ENCODE results near the gene AP4B1.

DNA sequence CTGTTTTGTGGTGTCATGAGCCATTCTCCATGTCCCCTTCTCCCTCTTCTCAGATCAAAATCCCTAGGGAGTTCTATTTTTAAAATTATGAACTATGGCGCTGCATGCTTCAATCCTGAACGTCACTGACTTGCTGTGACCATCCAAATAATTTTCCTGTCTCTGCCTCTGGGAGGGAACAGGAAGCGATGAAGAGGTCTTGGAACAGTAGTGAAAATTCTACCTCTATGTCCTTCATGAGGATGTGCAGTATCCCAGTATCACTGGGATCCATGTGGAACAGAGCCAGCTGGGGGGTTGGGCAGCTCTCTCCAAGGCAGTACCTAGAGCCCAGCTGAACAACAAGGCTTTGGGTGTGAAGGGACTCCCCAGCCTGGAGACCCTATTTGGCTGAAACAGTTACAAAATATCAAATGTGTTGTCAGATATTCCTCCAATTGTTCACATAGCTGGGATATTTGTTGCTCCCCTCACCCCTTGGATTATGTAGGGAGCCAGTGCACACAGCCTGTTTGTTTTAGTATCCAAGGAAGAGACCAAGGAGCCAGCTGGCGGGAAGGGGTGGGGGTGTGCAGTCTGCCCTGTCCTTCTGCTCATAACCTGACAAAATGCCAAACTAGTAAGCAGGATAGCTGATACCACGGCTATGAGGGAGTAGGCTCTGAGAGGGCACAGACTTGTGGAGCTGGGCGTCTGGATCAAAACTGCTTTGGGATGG is 8.2 kb upstream of the AP4B1 start:
- TF ChIP-seq POLR2AphosphoS5 (IDR thresholded peaks at IDR 0.05): no peak
- TF ChIP-seq POLR2A (IDR thresholded peaks at IDR 0.05): no peak
- TF ChIP-seq, protein P1, sequence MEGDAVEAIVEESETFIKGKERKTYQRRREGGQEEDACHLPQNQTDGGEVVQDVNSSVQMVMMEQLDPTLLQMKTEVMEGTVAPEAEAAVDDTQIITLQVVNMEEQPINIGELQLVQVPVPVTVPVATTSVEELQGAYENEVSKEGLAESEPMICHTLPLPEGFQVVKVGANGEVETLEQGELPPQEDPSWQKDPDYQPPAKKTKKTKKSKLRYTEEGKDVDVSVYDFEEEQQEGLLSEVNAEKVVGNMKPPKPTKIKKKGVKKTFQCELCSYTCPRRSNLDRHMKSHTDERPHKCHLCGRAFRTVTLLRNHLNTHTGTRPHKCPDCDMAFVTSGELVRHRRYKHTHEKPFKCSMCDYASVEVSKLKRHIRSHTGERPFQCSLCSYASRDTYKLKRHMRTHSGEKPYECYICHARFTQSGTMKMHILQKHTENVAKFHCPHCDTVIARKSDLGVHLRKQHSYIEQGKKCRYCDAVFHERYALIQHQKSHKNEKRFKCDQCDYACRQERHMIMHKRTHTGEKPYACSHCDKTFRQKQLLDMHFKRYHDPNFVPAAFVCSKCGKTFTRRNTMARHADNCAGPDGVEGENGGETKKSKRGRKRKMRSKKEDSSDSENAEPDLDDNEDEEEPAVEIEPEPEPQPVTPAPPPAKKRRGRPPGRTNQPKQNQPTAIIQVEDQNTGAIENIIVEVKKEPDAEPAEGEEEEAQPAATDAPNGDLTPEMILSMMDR (IDR thresholded peaks at IDR 0.05): no peak
- no peak for TF ChIP-seq EP300 (IDR thresholded peaks at IDR 0.05)
